GOT3 (cell line): Measurements from ENCODE around the gene HLA-C.
"Not testable (repeated sequence)": the region's sequence is repeated elsewhere in the genome, so short reads cannot be mapped to it uniquely, and the experiment has no call there.

ENCODE experiments used
- DNase-seq: peaks from one replicate; lab custom pipeline; 2025; ENCODE audit warnings: mixed read lengths; lab: John Stamatoyannopoulos, UW

The HLA-C gene

DNA sequence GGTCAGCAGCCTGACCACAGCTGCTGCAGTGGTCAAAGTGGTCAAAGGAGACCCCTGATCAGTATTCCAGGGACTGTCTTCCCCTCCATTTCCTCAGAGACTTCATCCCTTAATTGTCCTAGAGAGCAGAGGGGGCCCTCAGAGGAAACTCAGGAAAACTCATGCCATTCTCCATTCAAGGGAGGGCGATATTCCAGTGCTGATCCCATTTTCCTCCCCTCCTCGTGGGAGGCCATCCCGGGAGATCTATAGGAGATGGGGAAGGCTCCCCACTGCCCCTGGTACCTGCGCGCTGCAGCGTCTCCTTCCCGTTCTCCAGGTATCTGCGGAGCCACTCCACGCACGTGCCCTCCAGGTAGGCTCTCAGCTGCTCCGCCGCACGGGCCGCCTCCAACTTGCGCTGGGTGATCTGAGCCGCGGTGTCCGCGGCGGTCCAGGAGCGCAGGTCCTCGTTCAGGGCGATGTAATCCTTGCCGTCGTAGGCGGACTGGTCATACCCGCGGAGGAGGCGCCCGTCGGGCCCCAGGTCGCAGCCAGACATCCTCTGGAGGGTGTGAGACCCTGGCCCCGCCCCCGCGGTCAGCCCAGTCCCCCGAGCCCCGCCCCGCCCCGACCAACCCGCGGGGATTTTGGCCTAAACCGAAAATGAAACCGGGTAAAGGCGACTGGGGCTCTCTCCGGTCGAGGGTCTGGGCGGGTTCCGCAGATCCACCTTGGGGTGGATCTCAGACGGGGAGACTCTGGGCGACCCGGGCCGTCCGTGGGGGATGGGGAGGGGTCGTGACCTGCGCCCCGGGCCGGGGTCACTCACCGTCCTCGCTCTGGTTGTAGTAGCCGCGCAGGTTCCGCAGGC is 878 bp downstream of the HLA-C start:
- DNase-seq = no peak

DNA sequence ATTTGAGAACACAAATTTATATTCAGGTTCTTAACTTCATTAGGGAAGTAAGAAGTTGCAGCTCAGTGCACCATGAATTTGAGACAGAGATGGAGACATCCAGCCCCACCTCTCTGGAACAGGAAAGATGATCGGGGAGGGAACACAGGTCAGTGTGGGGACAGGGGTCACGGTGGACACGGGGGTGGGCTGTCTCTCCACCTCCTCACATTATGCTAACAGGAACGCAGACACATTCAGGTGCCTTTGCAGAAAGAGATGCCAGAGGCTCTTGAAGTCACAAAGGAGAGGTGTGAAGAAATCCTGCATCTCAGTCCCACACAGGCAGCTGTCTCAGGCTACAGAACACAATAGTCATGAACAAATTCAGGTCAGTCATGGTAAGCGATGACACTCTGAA is 3.1 kb downstream of the HLA-C start:
- no peak for DNase-seq

GRCh38 chr6:31268369-31268765 is 3.5 kb downstream of the HLA-C start:
- no peak for DNase-seq

- no peak for DNase-seq
These were observed 4.1 kb downstream of the HLA-C start for GRCh38 chr6:31267651-31268368.

DNA sequence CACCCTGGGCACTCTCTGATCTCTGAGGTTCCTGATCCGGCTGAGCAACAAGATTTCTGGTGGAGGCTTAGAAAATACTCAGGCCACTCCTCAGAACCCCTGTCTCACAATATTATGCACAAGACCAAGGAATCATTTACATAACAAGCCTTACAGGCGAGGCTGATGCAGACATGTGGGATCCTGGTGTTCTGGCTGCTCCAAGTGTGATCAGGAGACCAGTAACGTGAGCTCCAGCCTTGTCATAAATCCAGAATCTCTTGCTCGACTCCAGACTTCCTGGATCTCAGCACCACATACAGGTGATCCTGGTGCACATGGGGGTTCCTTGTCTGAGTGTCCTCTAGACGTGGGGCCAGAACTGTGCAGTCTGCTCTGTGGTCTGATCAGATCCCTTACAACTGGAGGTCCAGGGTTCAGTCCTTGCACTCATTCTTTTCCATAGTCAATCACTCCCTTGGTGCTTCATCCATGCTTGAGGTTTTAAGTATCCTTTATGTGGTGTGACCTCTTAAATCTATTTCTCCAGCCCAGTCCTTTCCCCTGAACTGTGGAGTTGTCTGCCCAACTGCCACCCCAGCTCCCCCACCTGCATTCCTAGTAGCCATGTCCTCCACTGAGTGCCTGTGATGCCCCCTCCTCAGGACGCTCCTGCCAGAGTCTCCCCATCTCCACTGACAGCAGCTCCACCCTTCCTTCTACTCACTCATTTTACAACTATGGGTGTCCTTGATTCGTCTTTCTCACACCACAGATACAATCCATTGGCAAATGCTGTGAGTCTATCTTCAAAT is 5.1 kb downstream of the HLA-C start:
- no peak for DNase-seq

DNA sequence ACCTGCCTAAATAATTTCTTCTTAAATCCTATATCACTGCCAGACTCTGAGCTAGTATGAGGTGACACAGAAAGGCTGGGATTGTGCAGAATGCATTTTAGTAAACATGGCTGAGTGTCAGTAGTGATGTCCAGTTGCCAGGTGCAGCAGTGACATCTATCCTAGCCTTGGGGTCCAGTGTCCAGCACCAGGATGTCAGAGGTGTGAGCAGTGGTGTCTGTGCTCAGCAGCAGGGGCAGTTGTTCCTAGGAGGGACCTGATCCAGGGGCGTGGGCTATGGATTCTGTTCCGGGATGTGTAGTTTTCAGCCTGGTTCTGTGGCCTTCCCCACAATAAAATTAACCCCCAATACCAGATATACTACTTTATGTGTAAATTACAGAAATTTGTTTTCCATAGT is 6.0 kb downstream of the HLA-C start:
- no peak for DNase-seq

DNA sequence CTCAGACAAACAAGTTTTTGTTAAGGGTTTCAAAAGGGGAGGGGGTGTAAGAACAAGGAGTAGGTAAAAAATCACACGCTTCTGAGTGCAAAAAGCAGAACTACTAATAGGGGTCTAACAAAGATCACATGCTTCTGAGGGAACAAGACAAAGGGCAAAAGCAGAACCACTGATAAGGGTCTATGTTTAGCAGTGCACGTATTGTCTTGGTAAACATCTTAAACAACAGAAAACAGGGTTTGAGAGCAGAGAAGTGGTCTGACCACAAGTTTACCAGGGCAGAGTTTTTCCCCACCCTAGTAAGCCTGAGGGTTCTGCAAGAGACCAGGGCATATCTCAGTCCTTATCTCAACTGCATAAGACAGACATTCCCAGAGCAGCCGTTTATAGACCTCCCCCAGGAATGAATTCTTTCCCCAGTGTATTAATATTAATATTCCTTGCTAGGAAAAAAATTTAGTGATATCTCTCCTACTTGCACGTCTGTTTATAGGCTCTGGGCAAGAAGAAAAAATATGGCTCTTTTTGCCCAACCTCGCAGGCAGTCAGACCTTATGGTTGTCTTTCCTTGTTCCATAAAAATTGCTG is 8.5 kb downstream of the HLA-C start:
- not testable (repeated sequence) for DNase-seq

- not testable (repeated sequence) for DNase-seq
These were observed 11.9 kb downstream of the HLA-C start for GRCh38 chr6:31259995-31260394.

GRCh38 chr6:31252625-31253024 is 19.3 kb downstream of the HLA-C start:
- DNase-seq = no peak

DNA sequence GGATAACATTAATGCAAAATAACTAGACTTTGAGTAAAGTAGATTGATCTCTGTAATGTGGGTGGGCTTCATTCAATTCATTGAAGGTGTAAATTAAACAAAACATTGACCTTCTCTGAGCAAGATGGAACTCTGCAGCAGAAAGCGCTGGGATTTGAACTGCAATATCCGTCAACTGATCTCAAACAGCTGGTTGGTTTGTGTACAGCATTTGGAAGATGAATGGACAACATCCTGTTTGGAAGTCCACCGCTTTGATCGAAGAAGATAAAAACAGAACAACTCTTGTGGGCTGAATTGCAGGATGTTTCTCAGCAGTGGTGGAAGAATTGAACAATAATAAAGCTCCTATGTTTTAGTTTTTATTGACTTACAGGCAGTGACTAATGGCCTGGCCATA is 20.6 kb downstream of the HLA-C start:
- DNase-seq = no peak

DNA sequence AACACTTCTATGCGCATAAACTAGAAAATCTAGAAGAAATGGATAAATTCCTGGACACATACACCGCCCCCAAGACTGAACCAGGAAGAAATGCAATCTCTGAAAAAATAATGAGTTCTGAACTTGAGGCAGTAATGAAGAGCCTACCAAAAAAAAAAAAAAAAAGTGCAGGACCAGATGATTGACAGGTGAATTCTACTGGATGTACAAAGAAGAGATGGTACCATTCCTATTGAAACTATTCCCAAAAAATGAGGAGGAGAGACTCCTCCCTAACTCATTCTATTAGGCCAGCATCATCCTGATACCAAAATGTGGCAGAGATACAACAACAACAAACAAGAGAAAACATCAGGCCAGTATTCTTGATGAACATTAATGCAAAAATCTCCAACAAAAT is 22.7 kb downstream of the HLA-C start:
- DNase-seq = no peak

GRCh38 chr6:31247813-31248212 is 24.1 kb downstream of the HLA-C start:
- DNase-seq = no peak

DNA sequence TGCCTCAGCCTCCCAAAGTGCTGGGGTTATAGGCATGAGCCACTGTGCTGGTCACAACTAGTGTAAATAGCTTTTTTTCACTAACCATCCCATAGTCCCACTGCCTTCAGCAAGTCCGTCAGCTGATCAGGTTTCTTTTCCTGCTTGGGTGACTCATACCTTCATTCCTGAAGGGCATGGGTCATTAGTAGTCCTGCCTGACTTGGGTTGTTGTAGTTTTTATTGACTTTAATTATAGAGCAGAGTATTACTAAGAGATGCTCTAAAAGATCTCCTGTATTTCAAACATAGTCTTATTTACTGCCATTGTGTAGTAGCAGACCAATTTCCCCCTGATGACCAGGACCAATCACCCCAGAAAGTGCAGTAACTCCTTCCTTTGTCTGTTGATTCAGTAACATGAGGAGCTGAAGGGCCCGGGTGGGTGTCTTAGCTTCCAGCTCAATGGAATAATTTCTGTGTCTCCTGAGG is 25.8 kb downstream of the HLA-C start:
- DNase-seq = no peak

DNA sequence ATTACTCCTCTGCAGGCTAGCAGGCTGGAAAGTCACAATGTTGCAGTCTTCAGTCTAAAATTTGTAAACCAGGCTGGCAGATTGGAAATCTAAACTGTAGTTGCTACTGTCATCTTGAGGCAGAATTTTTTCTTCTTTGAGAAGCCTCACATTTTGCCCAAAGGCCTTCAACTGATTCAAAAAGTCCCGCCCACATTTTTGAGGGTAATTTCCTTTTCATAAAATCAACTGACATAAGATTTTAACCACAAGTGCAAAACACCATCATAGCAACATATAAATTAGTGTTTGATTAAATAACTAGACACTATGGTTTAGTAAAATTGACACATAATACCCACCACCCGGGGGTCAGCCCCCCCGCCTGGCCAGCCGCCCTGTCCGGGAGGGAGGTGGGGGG is 28.4 kb downstream of the HLA-C start:
- no peak for DNase-seq

DNA sequence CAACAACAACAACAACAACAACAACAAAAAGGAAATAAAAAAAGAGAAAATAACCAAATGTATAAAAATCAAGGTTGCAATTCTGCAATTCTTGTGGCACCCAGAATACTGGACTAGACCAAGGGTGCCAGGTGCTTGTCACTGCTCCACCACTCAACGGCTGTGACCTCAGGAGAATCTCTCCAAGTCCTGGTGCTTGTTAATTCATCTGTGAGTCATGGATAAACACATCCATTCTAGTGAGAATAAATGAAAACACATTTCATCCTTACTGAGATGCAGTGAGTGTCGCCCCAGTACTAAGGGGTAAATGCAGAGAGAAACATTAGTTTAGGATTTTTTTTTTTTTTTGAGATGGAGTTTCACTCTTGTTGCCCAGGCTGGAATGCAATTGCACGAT is 32.0 kb downstream of the HLA-C start:
- DNase-seq = no peak

DNA sequence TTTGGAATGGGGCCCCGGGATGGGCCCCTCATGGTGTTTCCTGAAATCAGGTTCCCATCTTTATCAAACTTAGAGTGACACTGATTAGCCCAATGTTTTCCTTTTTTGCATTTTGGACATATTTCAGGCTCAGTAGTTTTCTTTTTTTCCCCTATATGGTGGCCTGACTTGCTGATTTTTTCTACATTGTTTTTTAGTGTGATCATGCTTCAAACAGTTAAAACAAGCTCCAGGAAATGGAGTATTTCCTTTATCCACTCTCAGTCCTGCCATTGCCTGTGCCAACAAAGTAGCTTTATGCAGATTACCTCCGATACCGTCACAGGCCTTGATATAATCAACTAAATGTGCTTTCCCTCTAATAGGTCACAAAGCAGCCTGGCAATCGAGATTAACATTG is 37.8 kb downstream of the HLA-C start:
- not testable (repeated sequence) for DNase-seq

DNA sequence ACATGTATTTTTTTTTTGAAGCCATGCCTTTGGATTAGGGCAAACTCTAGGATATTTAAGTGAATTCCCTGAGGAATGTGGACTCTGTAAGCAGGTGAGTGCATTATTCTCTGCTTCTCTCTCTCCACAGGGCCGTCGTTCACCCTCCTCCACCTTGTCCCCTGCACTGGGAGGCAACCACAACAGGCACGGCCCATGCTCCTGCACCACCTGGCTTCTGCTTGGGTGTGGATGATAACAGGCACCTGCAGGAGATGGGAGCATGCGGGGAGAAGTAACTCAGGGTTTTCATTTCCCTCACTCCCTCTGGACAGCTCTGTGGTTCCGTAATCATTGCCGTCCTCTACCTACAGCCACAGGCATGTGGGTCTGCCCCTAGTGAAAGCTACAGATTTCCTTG is 43.4 kb downstream of the HLA-C start:
- no peak for DNase-seq

- no peak for DNase-seq
These were observed 44.7 kb downstream of the HLA-C start for GRCh38 chr6:31227143-31227542.

- DNase-seq = no peak
These were observed 46.2 kb downstream of the HLA-C start for GRCh38 chr6:31225735-31226134.

- DNase-seq = no peak
These were observed 49.4 kb downstream of the HLA-C start for GRCh38 chr6:31222496-31222895.
